NCI-H2227 (cell line): ENCODE data around the gene SYT6.

ENCODE experiments used
- DNase-seq: peaks from one replicate; lab custom pipeline; 2025; ENCODE audit not compliant: unreplicated experiment; lab: John Stamatoyannopoulos, UW

The SYT6 gene

GRCh38 chr1:114155706-114156105 is 2.0 kb upstream of the SYT6 start:
- no peak for DNase-seq

- peak; percentile 10 for DNase-seq
These were observed 1.3 kb upstream of the SYT6 start for GRCh38 chr1:114154963-114155322.

- peak; percentile 76 for DNase-seq
These were observed 685 bp upstream of the SYT6 start for GRCh38 chr1:114154146-114154962.

GRCh38 chr1:114152508-114153260 is 985 bp downstream of the SYT6 start:
- peak; percentile 26 for DNase-seq

GRCh38 chr1:114152089-114152507 is 1.6 kb downstream of the SYT6 start:
- no peak for DNase-seq

GRCh38 chr1:114150016-114150415 is 3.7 kb downstream of the SYT6 start:
- no peak for DNase-seq

- DNase-seq = no peak
These were observed 4.5 kb downstream of the SYT6 start for GRCh38 chr1:114149211-114149610.

- no peak for DNase-seq
These were observed 8.0 kb downstream of the SYT6 start for GRCh38 chr1:114145504-114146151.

- no peak for DNase-seq
These were observed 9.7 kb downstream of the SYT6 start for GRCh38 chr1:114144016-114144415.

GRCh38 chr1:114139540-114139939 is 14.1 kb downstream of the SYT6 start:
- no peak for DNase-seq

- DNase-seq = no peak
These were observed 16.2 kb downstream of the SYT6 start for GRCh38 chr1:114137497-114137896.

- no peak for DNase-seq
These were observed 17.9 kb downstream of the SYT6 start for GRCh38 chr1:114135786-114136185.

GRCh38 chr1:114134518-114134917 is 19.2 kb downstream of the SYT6 start:
- DNase-seq = no peak

- no peak for DNase-seq
These were observed 20.5 kb downstream of the SYT6 start for GRCh38 chr1:114133129-114133528.

GRCh38 chr1:114131526-114132220 is 22.0 kb downstream of the SYT6 start:
- DNase-seq = no peak

GRCh38 chr1:114130846-114131525 is 22.7 kb downstream of the SYT6 start:
- no peak for DNase-seq

GRCh38 chr1:114130213-114130612 is 23.5 kb downstream of the SYT6 start:
- DNase-seq = no peak

- DNase-seq = no peak
These were observed 25.4 kb downstream of the SYT6 start for GRCh38 chr1:114128293-114128692.

- no peak for DNase-seq
These were observed 27.2 kb downstream of the SYT6 start for GRCh38 chr1:114126261-114127095.

GRCh38 chr1:114124644-114125043 is 29.0 kb downstream of the SYT6 start:
- no peak for DNase-seq
